ENCODE measurements around the gene WSB1. TPM values are rescaled to one million over a fixed set of nuclear protein-coding genes. Genes with fewer than 3 reads are reported as not detected.

Gene WSB1
- total RNA-seq, 1 experiment from 2014 or later = 66.2 TPM

DNA sequence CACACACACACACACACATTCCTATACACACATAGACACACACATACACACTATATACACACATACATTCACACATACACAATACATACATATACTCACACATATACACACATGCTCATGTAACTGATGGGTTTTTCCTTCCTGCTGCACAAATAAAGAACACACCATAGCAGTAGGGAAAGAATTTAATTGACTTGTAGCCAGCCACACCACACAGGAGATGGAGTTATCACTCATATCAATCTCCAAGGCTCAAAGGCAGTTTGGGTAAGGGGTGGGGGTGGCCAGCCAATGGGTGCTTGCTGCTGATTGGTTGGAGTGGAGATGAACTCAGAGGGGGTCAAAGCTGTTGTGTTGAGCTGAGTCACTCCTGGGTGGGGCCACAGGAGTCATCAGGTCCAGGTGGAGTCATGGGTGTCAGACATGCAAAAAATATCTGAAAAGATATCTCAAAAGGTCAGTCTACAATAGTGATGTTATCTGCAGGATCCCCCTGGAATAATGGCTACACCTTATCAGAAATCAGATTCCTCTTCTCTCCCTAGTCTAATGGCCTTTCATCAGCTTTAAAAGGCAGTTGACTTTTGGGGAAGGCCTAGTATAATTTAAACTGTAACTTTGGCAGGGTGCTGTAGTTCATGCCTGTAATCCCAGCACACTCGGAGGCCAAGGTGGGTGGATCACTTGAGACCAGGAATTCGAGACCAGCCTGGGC is 46.1 kb downstream of the WSB1 start:
- Histone ChIP-seq H3K79me2 (ENCODE audit: low read depth) (no peaks in the 10 kb centered on the region), H3K9me2 (ENCODE audit: insufficient read depth) (no peaks in the 10 kb centered on the region), H3K27ac (peak overlapping the region; percentile 59; the same call in 1 of the 2 replicates), H3K27me3 (ENCODE audit: insufficient read depth, low read depth) (no peaks in the 10 kb centered on the region), H3K36me3 (ENCODE audit: low read depth) (no peaks in the 10 kb centered on the region), H3K4me2 (peak overlapping the region; percentile 47), H3F3A (ENCODE audit: insufficient read depth, low read depth) (peaks cover 12% of the 10 kb centered on the region; the same call in 1 of the 2 replicates), H3K9me3 (ENCODE audit: insufficient read depth, low read depth) (no peaks in the 10 kb centered on the region), H3K4me3 (no peak overlapping the region), H4K20me1 (ENCODE audit: insufficient read depth) (no peaks in the 10 kb centered on the region), H2AFZ (no peak overlapping the region), H3K4me1 (replicated peaks; ENCODE audit: insufficient read depth) (peaks cover 21% of the 10 kb centered on the region)
- ChIA-PET CTCF (interaction anchor here (1.0 kb wide), 1 partner anchor 103 kb away, joined by 4 read pairs; no protein-coding TSS in a partner anchor), POLR2A (ENCODE audit: unreplicated experiment) (interaction anchor here (0.7 kb wide), 1 partner anchor 96 kb away, joined by 4 read pairs; no protein-coding TSS in a partner anchor)
- intact Hi-C loops (cut with micrococcal nuclease; ENCODE audit: unreplicated experiment) = no loop called here
- peak; percentile 74 to 86 for DNase-seq
- BruUV-seq (replicated peaks) = no TSS peak
- no peak for TF ChIP-seq EZH2 (IDR thresholded peaks at IDR 0.05; ENCODE audit: low read depth)
- TF ChIP-seq, protein P1, sequence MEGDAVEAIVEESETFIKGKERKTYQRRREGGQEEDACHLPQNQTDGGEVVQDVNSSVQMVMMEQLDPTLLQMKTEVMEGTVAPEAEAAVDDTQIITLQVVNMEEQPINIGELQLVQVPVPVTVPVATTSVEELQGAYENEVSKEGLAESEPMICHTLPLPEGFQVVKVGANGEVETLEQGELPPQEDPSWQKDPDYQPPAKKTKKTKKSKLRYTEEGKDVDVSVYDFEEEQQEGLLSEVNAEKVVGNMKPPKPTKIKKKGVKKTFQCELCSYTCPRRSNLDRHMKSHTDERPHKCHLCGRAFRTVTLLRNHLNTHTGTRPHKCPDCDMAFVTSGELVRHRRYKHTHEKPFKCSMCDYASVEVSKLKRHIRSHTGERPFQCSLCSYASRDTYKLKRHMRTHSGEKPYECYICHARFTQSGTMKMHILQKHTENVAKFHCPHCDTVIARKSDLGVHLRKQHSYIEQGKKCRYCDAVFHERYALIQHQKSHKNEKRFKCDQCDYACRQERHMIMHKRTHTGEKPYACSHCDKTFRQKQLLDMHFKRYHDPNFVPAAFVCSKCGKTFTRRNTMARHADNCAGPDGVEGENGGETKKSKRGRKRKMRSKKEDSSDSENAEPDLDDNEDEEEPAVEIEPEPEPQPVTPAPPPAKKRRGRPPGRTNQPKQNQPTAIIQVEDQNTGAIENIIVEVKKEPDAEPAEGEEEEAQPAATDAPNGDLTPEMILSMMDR (conservative IDR thresholded peaks at IDR 0.05) = no peak

DNA sequence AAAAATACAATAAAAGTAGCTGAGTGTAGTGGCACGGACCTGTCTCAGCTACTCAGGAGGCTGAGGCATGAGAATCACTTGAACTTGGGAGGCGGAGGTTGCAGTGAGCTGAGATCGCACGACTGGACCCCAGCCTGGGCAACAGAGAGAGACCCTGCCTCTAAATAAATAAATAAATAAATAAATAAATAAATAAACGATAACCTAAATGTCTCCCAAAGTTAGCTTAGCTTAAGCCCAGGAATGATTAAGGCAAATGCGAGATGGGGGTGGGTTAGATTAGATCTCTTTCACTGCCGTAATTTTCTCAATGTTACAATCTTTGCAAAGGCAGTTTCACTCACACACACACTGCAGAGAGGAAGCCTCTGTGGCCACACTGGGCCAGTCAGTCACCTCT is 46.7 kb downstream of the WSB1 start:
- Histone ChIP-seq H3K4me2 (peak overlapping the region; percentile 47), H2AFZ (no peak overlapping the region), H3K27me3 (ENCODE audit: insufficient read depth, low read depth) (no peaks in the 10 kb centered on the region), H3K79me2 (ENCODE audit: low read depth) (no peaks in the 10 kb centered on the region), H3F3A (ENCODE audit: insufficient read depth, low read depth) (peaks cover 12% of the 10 kb centered on the region; the same call in 1 of the 2 replicates), H3K36me3 (ENCODE audit: low read depth) (no peaks in the 10 kb centered on the region), H3K4me3 (no peak overlapping the region), H3K27ac (peak overlapping the region; percentile 59; the same call in 1 of the 2 replicates), H3K9me3 (ENCODE audit: insufficient read depth, low read depth) (no peaks in the 10 kb centered on the region), H4K20me1 (ENCODE audit: insufficient read depth) (no peaks in the 10 kb centered on the region), H3K9me2 (ENCODE audit: insufficient read depth) (no peaks in the 10 kb centered on the region), H3K4me1 (replicated peaks; ENCODE audit: insufficient read depth) (peaks cover 21% of the 10 kb centered on the region)
- ChIA-PET POLR2A (ENCODE audit: unreplicated experiment) (no interaction called here), CTCF (interaction anchor here (1.0 kb wide), 1 partner anchor 104 kb away, joined by 4 read pairs; no protein-coding TSS in a partner anchor)
- no TSS peak for BruUV-seq (replicated peaks)
- TF ChIP-seq, protein P1 (conservative IDR thresholded peaks at IDR 0.05) = no peak
- TF ChIP-seq EZH2 (IDR thresholded peaks at IDR 0.05; ENCODE audit: low read depth) = no peak
- no peak for DNase-seq
- intact Hi-C loops (cut with micrococcal nuclease; ENCODE audit: unreplicated experiment) = no loop called here

DNA sequence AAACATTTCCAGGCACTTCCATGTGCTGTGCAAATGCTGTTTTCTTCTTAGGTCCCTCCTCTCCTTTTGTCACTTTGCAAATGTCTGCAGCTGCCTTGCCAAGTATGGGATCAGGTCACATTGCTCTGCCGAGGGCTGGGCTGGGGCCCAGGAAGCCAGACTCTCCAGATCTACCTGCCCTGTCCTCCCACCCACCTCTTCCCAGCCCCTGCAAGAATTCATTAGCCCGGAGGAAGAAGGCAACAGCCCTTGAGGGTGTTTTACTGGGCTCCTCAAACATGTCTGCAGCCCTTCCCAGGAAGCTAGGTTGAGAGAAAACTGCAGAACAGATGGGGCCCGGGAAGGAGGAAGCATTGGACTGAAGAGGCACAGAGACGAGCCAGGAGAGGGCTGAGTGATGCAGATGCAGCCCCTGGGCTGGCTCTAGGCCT is 47.1 kb downstream of the WSB1 start:
- POLR2A ChIA-PET (ENCODE audit: unreplicated experiment) = interaction anchor here (0.7 kb wide), 1 partner anchor 156 kb away, joined by 5 read pairs; no protein-coding TSS in a partner anchor
- Histone ChIP-seq H3F3A (ENCODE audit: insufficient read depth, low read depth) (peaks cover 12% of the 10 kb centered on the region; the same call in 1 of the 2 replicates), H3K4me1 (replicated peaks; ENCODE audit: insufficient read depth) (peaks cover 21% of the 10 kb centered on the region), H3K9me2 (ENCODE audit: insufficient read depth) (no peaks in the 10 kb centered on the region), H4K20me1 (ENCODE audit: insufficient read depth) (no peaks in the 10 kb centered on the region), H2AFZ (no peak overlapping the region), H3K36me3 (ENCODE audit: low read depth) (no peaks in the 10 kb centered on the region), H3K4me3 (no peak overlapping the region), H3K27ac (0 out of 2 replicates have a peak overlapping the region, but pooled peaks have one; percentile 19), H3K9me3 (ENCODE audit: insufficient read depth, low read depth) (no peaks in the 10 kb centered on the region), H3K79me2 (ENCODE audit: low read depth) (no peaks in the 10 kb centered on the region), H3K4me2 (no peak overlapping the region), H3K27me3 (ENCODE audit: insufficient read depth, low read depth) (no peaks in the 10 kb centered on the region)
- no peak for DNase-seq
- no TSS peak for BruUV-seq (replicated peaks)
- intact Hi-C loops (cut with micrococcal nuclease; ENCODE audit: unreplicated experiment) = no loop called here
- TF ChIP-seq, protein P1 (conservative IDR thresholded peaks at IDR 0.05) = no peak
- no peak for TF ChIP-seq EZH2 (IDR thresholded peaks at IDR 0.05; ENCODE audit: low read depth)
- CTCF ChIA-PET = no interaction called here

Data from PC-9 (cell line).